Hepatocyte (in vitro differentiated cells): ENCODE data around the gene ZNF394. TPM values are rescaled to one million over a fixed set of nuclear protein-coding genes. Genes with fewer than 3 reads are reported as not detected.
A peak's percentile ranks its signal among the peaks of the same experiment; 100 is the strongest.
"Not testable (repeated sequence)": the region's sequence is repeated elsewhere in the genome, so short reads cannot be mapped to it uniquely, and the experiment has no call there.

Experiments
- DNase-seq: peaks from one replicate; pipeline ENCODE4 v3.0.0-alpha.2; 2016; ENCODE audit warnings: low spot score
- H2AFZ ChIP-seq: fragments of 200-600 bp; sonication (generic); 2 replicates; pipeline ENCODE4 v1.6.0; 2016; ENCODE audit warnings: antibody characterized with exemption, mild to moderate bottlenecking
- H3K27ac ChIP-seq: fragments of 200-600 bp; sonication (generic); 2 replicates; pipeline ENCODE4 v1.5.1; 2016; ENCODE audit warnings: mild to moderate bottlenecking
- H3K27me3 ChIP-seq: fragments of 200-600 bp; sonication (generic); 2 replicates; pipeline ENCODE4 v1.6.1; 2016
- H3K36me3 ChIP-seq: fragments of 200-600 bp; sonication (generic); replicated peaks from 2 replicates; pipeline ENCODE4 v1.5.1; 2016; ENCODE audit warnings: low read depth; ENCODE audit not compliant: insufficient read depth
- H3K4me1 ChIP-seq: fragments of 200-600 bp; sonication (generic); 2 replicates; pipeline ENCODE4 v1.5.1; 2016; ENCODE audit warnings: mild to moderate bottlenecking, moderate library complexity; ENCODE audit not compliant: insufficient read depth
- H3K4me2 ChIP-seq: fragments of 200-600 bp; sonication (generic); 2 replicates; pipeline ENCODE4 v1.6.0; 2016
- H3K4me3 ChIP-seq: fragments of 200-600 bp; sonication (generic); 2 replicates; pipeline ENCODE4 v1.5.1; 2016; ENCODE audit warnings: mild to moderate bottlenecking
- H3K79me2 ChIP-seq: fragments of 200-600 bp; sonication (generic); 2 replicates; pipeline ENCODE4 v1.6.0; 2017; ENCODE audit warnings: mild to moderate bottlenecking
- H3K9me2 ChIP-seq: fragments of 200-600 bp; sonication (generic); replicated peaks from 2 replicates; pipeline ENCODE4 v1.6.0; 2017; ENCODE audit warnings: mild to moderate bottlenecking; ENCODE audit not compliant: insufficient read depth
- H3K9me3 ChIP-seq: fragments of 200-600 bp; sonication (generic); 2 replicates; pipeline ENCODE4 v1.5.1; 2016; ENCODE audit warnings: low read depth, mild to moderate bottlenecking
- H4K20me1 ChIP-seq: fragments of 200-600 bp; sonication (generic); 2 replicates; pipeline ENCODE4 v1.6.0; 2016; ENCODE audit warnings: mild to moderate bottlenecking; ENCODE audit not compliant: insufficient read depth, poor library complexity, severe bottlenecking
- EZH2 ChIP-seq: fragments of 200-600 bp; sonication (generic); IDR thresholded peaks from 2 replicates; pipeline ENCODE4 v1.6.1; 2016; ENCODE audit warnings: antibody characterized with exemption, mild to moderate bottlenecking, borderline replicate concordance
- EZH2phosphoT487 ChIP-seq: fragments of 200-600 bp; sonication (generic); IDR thresholded peaks from one replicate; pipeline ENCODE4 v1.6.1; 2018; ENCODE audit warnings: antibody characterized with exemption, mild to moderate bottlenecking, low read depth, moderate library complexity; ENCODE audit not compliant: unreplicated experiment, severe bottlenecking
- WGBS: methylation state at CpG from one replicate; pipeline ENCODE4 v1.1.6; 2016; ENCODE audit warnings: low lambda C conversion rate; ENCODE audit errors: missing lambda C conversion rate; 5-methylcytosine and 5-hydroxymethylcytosine counted together
- polyA plus RNA-seq: library from polyadenylated mRNA; unstranded; fragments of >200 nt; fragmentation: Nextera tagmentation; extraction: Ambion mirVana; gene quantifications from 2 replicates; pipeline ENCODE4 v1.2.1, GENCODE V29; 2016
- total RNA-seq: library from RNA; depleted of rRNA; stranded (reverse); fragments of >200 nt; gene quantifications from 2 replicates; pipeline ENCODE4 v1.2.3, GENCODE V29; 2014
- TF ChIP-seq, protein P1 (sequence below): fragments of 200-600 bp; sonication (generic); IDR thresholded peaks from 2 replicates; pipeline ENCODE4 v1.5.1; 2016; ENCODE audit warnings: antibody characterized with exemption, mild to moderate bottlenecking; ENCODE audit not compliant: poor library complexity

ZNF394 gene
- total and polyA plus RNA-seq, 2 experiments from 2014 or later: 18.4 to 19.4 TPM

DNA sequence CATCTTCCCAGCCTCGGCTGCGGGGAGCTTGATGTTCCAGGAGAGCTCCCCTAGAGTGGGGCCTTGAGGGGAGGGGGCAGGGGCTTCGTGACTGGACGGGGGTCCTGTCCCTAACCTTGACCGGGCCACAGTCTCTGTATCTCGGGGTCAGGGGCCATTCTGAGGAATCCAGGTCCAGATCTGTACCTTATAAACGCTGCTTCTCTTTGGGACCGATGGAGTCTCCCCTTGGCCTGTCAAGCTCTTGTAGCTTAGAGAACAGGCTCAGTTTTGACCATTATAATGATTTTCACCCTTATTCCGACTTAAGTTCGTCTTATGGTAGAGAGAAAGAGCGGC is 5.2 kb upstream of the ZNF394 start:
- 3% methylated on average over 10 of the region's 11 CpGs for WGBS
- H3K9me2 ChIP-seq: no peaks in the 10 kb centered on the region
- peak overlapping the region; percentile 84 for H3K4me3 ChIP-seq
- H3K4me1 ChIP-seq: peaks cover 9% of the 10 kb centered on the region
- TF ChIP-seq EZH2phosphoT487 (no peak), EZH2 (no peak)
- H3K27me3 ChIP-seq: no peaks in the 10 kb centered on the region
- no peaks in the 10 kb centered on the region for H3K9me3 ChIP-seq
- H3K36me3 ChIP-seq: no peaks in the 10 kb centered on the region
- peak overlapping the region; percentile 93 for H3K27ac ChIP-seq
- DNase-seq: no peak
- H3K79me2 ChIP-seq: peaks cover 58% of the 10 kb centered on the region
- peaks cover 3% of the 10 kb centered on the region for H4K20me1 ChIP-seq
- H3K4me2 ChIP-seq: peak overlapping the region; percentile 88
- peak overlapping the region; percentile 31 for H2AFZ ChIP-seq

DNA sequence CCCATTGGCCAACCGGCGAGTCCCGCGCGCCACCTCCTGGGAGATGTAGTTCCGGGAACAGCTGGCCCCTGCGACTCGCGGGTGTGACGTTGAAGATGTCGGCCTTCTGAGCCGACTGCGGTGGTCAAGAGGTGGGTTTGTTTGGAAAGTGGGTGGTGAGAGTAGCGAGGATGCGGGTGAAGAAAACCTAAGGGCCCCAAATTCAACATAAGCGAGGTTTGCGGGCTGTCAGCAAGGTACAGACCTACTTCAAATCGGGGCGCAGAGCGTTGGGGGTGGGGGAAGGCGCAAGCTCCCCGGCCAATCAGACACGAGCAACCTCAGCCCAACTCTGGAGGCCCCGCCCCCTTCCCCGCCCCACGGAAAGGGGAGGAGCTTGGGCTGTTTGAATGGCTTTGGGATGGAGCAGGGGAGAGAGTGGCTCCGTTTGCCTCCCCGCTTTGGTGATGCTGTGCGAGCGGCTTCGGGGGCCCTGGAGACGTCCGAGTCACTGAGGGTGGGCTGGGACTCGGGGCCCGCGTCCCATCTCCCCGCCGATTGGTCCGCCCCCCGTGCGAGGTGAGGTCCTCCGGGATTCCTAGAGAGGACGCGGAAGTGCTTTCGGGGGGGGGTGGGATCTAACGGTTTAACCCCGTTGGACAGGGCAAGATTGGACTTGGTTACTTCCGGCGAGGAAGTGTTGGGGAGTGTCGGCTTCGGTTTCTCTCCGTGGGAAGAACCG is 4.7 kb upstream of the ZNF394 start, which contains the start of gene ZKSCAN5:
TSS of gene ZKSCAN5 (plus strand) at position 60 of the 721 bp plus-strand sequence. CDS start 1,383 bp downstream, outside the sequence.
- TF ChIP-seq EZH2: no peak
- Histone ChIP-seq H3K36me3 (no peaks in the 10 kb centered on the region), H3K4me3 (peak within 1 kb of the TSS; percentile 84), H4K20me1 (peaks cover 3% of the 10 kb centered on the region), H3K27me3 (no peaks in the 10 kb centered on the region), H3K9me2 (no peaks in the 10 kb centered on the region), H3K79me2 (peaks cover 52% of the 10 kb centered on the region), H3K4me2 (peak within 1 kb of the TSS; percentile 88), H3K9me3 (no peaks in the 10 kb centered on the region), H2AFZ (peak within 1 kb of the TSS; percentile 70), H3K27ac (peak within 1 kb of the TSS; percentile 93), H3K4me1 (peaks cover 9% of the 10 kb centered on the region)
- 2% methylated on average over 38 of the region's 53 CpGs for WGBS
- DNase-seq: peak; percentile 98

DNA sequence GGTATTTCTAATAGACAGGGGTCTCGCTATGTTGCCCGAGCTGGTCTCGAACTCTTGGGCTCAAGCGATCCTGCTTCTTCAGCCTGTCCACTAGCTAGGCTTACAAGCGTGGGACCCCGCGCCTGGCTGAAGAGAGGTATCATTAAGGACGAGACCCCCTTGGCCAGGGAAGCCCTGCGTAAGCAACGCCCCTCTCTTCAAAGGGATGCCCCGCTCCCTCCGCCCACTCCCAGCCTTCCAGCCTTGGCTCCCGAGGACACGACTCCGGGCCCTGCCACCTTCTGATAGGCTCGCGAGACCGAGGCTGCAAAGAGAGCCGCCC is 4.2 kb upstream of the ZNF394 start:
- Histone ChIP-seq H3K4me3 (peak overlapping the region; percentile 84), H3K9me3 (no peaks in the 10 kb centered on the region), H2AFZ (peak overlapping the region; percentile 70), H3K9me2 (no peaks in the 10 kb centered on the region), H3K4me2 (peak overlapping the region; percentile 88), H3K79me2 (peaks cover 51% of the 10 kb centered on the region), H3K36me3 (no peaks in the 10 kb centered on the region), H3K4me1 (peaks cover 9% of the 10 kb centered on the region), H3K27me3 (no peaks in the 10 kb centered on the region), H3K27ac (peak overlapping the region; percentile 93), H4K20me1 (peaks cover 6% of the 10 kb centered on the region)
- TF ChIP-seq EZH2 (no peak), EZH2phosphoT487 (no peak)
- TF ChIP-seq, protein P1, sequence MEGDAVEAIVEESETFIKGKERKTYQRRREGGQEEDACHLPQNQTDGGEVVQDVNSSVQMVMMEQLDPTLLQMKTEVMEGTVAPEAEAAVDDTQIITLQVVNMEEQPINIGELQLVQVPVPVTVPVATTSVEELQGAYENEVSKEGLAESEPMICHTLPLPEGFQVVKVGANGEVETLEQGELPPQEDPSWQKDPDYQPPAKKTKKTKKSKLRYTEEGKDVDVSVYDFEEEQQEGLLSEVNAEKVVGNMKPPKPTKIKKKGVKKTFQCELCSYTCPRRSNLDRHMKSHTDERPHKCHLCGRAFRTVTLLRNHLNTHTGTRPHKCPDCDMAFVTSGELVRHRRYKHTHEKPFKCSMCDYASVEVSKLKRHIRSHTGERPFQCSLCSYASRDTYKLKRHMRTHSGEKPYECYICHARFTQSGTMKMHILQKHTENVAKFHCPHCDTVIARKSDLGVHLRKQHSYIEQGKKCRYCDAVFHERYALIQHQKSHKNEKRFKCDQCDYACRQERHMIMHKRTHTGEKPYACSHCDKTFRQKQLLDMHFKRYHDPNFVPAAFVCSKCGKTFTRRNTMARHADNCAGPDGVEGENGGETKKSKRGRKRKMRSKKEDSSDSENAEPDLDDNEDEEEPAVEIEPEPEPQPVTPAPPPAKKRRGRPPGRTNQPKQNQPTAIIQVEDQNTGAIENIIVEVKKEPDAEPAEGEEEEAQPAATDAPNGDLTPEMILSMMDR: no peak
- no peak for DNase-seq
- WGBS: 15% methylated on average over 18 of the region's 19 CpGs

DNA sequence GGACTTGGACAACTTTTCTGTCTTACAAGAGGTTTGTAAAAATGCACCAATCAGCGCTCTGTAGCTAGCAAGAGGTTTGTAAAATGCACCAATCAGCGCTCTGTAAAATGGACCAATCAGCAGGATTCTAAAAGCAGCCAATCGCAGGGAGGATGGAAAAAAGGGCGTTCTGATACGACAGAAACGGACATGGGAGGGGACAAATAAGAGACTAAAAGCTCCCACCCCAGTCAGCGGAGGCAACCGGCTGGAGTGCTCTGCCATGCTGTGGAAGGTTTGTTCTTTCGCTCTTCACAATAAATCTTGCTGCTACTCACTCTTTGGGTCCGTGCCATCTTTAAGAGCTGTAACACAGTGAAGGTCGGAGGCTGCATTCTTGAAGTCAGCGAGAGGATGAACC is 1.2 kb upstream of the ZNF394 start:
- not testable (repeated sequence) for H3K4me3 ChIP-seq, H3K9me3 ChIP-seq, H3K36me3 ChIP-seq, DNase-seq, H3K27ac ChIP-seq, H3K9me2 ChIP-seq, H3K27me3 ChIP-seq, H2AFZ ChIP-seq
- Histone ChIP-seq H3K4me1 (peaks cover 14% of the 10 kb centered on the region), H4K20me1 (peaks cover 23% of the 10 kb centered on the region), H3K4me2 (peak overlapping the region; percentile 81), H3K79me2 (peaks cover 52% of the 10 kb centered on the region)
- 96% methylated on average over 12 of the region's 12 CpGs for WGBS

DNA sequence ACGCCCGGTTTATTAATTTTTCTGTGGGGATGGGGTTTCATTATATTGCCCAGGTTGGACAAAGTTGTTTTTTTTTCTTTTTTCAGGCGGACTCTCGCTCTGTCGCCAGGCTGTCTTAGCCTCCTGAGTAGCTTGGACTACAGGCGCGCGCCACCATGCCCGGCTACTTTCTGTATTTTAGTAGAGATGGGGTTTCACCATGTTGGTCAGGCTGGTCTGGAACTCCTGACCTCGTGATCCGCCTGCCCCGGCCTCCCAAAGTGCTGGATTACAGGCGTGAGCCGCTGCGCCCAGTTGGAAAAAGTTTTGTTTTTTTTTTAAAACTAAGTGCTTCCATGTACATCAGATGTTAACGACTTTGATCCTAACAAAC is 542 bp upstream of the ZNF394 start:
- 62% methylated on average over 16 of the region's 16 CpGs for WGBS
- peak overlapping the region; percentile 93 for H3K27ac ChIP-seq
- peaks cover 14% of the 10 kb centered on the region for H3K4me1 ChIP-seq
- no peaks in the 10 kb centered on the region for H3K9me3 ChIP-seq
- H4K20me1 ChIP-seq: peaks cover 23% of the 10 kb centered on the region
- no peaks in the 10 kb centered on the region for H3K36me3 ChIP-seq
- H3K27me3 ChIP-seq: no peaks in the 10 kb centered on the region
- peaks cover 52% of the 10 kb centered on the region for H3K79me2 ChIP-seq
- TF ChIP-seq EZH2phosphoT487 (no peak), EZH2 (no peak)
- TF ChIP-seq, protein P1: no peak
- no peaks in the 10 kb centered on the region for H3K9me2 ChIP-seq
- peak overlapping the region; percentile 80 for H2AFZ ChIP-seq
- no peak for DNase-seq
- peak overlapping the region; percentile 81 for H3K4me2 ChIP-seq
- peak overlapping the region; percentile 41 for H3K4me3 ChIP-seq
